GM18907 (cell line): ENCODE measurements around the gene TSPEAR.
"Not testable (repeated sequence)": the region's sequence is repeated elsewhere in the genome, so short reads cannot be mapped to it uniquely, and the experiment has no call there.

Source experiments
- ATAC-seq: cut with Tn5 transposase; IDR thresholded peaks from one replicate; pipeline ENCODE4 v1.9.1; 2021; ENCODE audit warnings: mild to moderate bottlenecking, moderate library complexity; ENCODE audit not compliant: unreplicated experiment

TSPEAR gene

GRCh38 chr21:44510109-44510507 lies 201.3 kb downstream of the TSPEAR start:
- no peak for ATAC-seq

DNA sequence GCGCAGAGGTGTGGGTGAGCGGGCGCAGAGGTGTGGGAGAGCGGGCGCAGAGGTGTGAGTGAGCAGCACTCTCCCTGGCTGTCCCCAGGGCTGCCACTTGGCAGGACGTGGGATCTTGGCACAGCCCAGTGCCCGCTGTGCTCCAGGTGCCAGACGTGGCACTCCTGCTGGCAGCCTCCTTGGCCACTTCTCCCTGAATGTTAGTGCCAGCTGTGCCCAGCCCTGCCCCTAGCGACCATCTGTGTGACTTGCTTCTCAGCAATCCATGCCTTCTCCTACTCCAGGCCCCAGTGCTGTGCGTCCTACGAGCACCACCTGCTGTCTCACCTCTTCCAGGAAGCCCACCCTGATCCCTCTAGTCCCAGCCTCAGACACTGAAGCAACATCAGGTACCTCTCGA lies 201.8 kb downstream of the TSPEAR start:
- no peak for ATAC-seq

- no peak for ATAC-seq
These were observed 202.5 kb downstream of the TSPEAR start for GRCh38 chr21:44508711-44509445.

DNA sequence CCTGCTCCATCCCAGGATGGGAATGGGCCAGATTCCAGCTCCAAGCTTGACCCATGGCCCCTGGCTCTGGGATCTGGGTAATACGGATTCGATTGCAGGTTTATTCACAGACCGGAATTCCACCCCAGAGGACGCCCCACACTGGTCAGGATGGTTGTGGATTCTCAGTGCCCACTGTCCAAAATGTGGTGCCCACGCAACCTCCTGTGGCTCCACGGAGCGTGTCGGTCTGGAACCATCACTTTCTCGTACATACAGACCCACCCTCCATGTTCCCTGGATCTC lies 203.0 kb downstream of the TSPEAR start:
- ATAC-seq, result no peak

DNA sequence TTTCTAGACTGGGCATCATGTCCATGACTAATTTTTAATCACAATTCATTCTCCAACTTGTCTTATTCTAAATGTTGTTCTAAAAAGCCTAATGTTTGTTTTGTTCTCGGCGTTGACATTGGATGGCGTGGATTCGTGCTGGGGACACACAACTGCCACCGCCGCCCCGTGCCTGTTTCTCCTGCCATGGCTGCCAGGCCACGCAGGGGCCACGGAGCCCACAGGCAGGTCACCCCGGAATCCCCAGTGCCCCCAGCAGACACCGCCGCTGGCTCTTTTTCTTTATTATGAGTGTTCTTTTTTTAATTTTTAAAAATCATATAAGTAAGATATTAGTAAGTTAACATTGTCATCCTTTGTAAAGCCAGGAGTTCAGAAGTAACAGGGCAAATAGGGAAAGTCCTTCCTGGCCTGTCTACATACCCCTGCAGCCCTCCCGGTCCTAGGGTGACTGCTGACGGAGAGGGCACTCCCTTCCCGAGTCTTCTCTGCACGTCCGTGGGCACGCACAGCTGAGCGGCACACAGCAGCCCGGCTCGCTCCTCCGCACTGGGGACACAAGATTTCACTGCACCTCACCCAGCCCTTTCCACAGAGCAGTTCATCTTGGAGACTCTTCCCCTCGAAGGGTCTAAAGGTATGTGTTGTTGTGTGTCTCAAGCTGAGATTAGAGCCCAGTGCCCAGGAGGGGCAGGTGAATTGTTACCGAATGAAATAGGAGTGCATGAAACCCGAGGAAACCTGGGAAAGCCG lies 203.5 kb downstream of the TSPEAR start:
- ATAC-seq, result no peak

DNA sequence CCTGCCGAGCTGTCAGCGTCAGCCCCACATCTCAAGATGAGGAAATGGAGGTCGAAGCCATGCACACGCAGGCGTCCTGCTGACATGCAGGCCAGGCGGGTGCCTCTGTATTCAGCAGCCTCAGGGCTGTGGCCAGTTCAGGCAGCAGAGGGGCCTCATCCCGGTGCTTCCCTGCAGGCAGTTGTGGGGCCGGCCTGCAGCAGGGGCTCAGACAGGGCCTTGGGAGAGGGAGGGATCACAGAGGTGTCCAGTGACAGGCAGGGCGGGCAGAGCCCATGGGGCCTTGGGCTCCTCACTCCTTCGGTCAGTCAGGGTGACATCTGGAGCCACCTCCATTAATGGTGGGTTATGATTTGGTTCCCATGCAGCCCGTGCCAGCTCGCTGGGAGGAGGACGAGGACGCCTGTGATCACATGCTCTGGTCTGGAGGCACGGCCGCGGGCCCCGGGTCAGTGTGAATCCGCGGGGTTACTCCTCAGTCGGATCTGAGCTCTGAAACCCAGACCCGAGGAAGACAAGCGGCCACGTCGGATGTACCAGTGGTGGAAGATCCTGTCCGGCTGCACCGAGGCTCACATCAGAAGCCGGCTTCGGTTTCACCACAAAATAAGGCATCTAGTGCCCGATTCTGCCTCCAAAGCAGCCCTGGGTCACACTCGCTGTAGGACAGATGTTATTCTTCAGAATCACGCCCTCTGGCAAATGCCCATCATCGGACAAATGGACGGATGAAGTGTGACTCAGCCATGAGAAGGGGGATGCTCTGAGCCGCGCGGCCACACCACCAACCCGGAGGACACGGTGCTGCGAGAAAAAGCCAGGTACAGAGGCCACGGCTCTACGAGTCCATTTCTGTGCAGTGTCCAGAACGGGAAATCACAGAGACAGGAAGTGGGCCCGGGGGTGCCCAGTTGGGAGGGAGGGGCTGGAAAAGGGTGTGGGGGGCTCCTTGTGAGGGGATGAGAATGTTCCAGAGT lies 204.8 kb downstream of the TSPEAR start:
- no peak for ATAC-seq

DNA sequence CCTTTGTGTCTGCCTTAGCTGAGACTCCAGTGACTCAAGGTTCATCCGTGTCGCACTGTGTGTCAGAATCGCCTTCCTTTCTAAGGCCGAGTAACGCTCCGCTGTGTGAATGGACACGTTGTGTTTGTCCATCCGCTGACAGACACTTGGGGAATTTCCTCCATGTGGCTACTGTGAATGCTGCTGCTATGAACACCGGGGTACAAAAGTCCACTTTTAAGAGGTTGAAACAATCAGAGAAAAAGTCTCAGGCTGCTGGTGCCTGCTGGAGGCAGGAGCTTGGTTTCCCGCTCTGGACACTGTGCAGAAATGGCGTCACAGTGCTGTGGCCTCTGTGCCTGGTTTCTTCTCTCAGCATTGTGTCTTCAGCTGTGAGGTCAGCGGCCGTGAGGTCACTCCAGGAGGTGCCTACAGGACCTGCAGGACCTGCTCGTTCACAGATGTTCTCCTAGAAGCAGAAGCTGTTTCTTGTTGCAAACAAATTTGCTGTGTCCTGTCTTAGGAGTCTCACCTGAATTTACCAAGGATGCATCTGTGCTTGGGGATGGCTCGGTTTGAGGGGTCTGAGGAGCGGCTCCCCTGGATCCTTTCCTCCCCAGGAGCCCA lies 205.6 kb downstream of the TSPEAR start:
- ATAC-seq, result no peak

DNA sequence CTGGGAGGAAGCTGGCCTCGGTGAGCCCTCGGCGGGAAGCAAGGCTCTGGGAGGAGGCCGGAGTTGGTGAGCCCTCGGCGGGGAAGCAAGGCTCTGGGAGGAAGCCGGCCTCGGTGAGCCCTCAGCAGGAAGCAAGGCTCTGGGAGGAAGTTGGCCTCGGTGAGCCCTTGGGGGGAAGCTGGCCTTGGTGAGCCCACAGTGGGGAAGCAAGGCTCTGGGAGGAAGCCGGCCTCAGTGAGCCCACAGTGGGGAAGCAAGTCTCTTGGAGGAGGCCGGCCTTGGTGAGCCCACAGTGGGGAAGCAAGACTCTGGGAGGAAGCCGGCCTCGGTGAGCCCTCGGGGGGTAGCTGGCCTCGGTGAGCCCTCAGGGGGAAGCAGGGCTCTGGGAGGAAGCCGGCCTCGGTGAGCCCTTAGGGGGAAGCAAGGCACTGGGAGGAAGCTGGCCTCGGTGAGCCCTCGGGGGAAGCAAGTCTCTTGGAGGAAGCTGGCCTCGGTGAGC lies 207.4 kb downstream of the TSPEAR start:
- ATAC-seq, result no peak

- not testable (repeated sequence) for ATAC-seq
These were observed 208.1 kb downstream of the TSPEAR start for GRCh38 chr21:44503006-44503889.

GRCh38 chr21:44502171-44502958 lies 209.0 kb downstream of the TSPEAR start:
- no peak for ATAC-seq

- ATAC-seq, result no peak
These were observed 211.3 kb downstream of the TSPEAR start for GRCh38 chr21:44500111-44500510.

DNA sequence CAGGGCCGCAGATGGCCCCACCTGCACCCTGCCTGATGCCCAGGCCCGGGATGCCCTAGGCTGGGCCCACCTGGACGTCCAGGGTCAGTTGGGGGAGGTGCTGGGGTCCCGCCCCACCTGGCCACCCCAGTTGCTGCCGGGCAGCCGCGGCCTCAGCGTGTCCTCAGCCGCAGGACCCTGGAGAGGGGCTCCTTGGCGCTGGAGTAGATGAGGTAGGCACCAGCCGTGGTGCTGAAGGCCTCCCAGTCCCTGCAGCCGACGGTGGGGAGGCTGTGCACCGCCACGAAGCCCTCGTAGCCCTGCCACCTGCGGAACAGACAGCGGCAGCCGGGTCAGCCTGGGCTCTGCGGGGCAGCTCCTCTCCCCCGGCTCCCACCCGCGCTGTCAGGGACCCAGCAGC lies 211.7 kb downstream of the TSPEAR start:
- ATAC-seq, result no peak

GRCh38 chr21:44499211-44499560 lies 212.2 kb downstream of the TSPEAR start:
- no peak for ATAC-seq

GRCh38 chr21:44498280-44499210 lies 212.8 kb downstream of the TSPEAR start:
- no peak for ATAC-seq

- ATAC-seq, result no peak
These were observed 213.7 kb downstream of the TSPEAR start for GRCh38 chr21:44497703-44498126.

DNA sequence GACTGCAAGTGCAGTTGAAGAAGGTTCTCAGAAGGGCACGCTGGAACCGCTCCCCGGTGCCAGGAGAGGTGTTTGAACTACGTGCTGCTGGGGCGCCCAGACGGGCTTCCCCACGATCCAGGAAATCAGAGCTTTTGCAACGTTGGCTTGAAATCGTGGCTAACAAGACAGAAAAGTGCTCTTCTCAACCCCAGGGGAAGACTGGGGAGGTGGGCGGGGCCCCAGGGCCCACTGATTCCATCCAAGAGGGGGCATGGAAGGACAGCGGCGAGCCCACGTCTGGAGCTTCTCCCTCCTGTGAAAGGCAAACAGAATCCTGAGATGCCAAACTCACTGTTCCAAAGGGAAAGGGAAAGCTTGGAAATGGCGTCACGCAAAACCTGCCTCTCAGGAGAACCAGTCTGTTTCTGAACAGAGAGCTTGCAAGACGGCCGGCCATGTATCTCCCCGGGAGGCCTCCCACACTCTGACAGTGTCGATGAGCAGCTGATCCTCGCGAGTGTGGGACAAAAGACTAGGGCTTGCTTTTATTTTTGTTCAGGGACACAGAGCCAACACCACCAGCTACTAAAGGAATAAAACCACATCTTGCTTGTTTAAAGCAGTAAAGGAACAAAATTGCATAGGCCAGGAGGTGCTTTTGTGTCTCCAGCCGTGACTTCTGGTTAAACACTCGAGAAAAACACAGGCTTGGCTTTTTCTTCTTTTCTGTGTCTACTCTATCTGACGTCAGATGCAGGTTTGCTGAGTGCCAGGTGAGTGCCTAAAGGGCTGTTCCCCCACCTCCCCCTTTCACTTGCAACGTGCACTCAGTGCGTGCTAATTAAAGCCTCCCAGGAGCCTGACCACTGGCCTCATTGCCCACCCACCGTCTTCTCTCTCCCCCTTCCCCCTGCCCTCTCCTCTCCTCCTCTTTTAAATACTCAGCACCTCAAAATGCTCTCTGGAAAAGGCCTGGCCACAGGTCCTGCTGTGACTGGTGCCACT lies 214.5 kb downstream of the TSPEAR start:
- ATAC-seq, result no peak
